Activated T-cell treated with anti-CD3 and anti-CD28 coated beads, Interleukin-2, amount 50 U/mL, for 48 hours (primary cell): ENCODE data around the gene PPP2R1B.
"Not testable (repeated sequence)": the region's sequence is repeated elsewhere in the genome, so short reads cannot be mapped to it uniquely, and the experiment has no call there.

Experiments used
- DNase-seq, 2 experiments: peaks; one replicate each; pipeline ENCODE4 v3.0.0-alpha.2; 2020

PPP2R1B gene

DNA sequence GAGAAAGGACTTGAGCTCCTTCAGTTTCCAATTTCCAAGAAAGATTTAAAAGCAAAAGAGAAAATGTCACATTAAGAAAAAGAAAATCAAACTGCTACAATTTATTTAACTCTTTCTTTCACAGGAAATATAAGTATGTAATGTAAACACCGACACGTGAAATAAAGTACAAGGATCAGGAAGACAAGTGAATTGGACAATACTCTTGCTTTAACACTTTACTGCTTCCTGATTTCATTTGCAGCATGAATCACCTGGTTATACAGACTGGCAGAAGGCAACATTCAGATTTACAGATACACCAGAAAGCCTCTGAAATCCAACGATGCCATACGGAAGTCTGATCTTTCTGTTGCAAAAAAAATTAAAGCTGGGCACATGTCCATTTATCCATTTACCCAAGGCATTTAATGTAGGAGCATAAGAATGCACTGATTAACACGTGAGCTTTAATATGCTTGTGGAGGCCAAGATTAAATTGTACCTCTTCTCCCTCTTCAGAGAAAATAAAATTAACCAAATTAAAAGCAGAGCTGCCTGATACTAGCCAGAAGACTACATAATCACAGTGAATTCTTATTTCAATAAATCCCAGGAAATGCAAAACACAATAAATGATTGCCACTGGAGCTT is 16.0 kb upstream of the PPP2R1B start:
- DNase-seq, result no peak

DNA sequence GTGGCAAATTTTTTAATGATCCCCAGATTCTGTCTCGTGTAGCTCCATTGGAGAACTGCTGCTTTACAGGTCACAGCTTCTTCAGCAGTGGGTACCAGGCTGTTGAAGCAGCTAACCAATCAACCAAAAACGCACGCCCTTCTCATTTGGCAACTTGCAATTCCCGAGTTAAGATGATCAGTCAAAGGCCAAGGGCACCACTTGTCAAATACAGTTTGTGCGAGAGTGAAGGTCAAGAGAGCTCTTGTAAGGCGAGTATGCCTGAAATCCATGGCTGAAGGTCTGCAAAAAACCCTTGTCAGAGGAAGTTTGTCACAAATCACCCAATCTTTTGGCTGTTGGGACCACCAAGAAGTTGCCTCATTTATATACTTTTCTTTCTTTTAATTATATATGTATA is 12.9 kb upstream of the PPP2R1B start:
- no peak for DNase-seq

DNA sequence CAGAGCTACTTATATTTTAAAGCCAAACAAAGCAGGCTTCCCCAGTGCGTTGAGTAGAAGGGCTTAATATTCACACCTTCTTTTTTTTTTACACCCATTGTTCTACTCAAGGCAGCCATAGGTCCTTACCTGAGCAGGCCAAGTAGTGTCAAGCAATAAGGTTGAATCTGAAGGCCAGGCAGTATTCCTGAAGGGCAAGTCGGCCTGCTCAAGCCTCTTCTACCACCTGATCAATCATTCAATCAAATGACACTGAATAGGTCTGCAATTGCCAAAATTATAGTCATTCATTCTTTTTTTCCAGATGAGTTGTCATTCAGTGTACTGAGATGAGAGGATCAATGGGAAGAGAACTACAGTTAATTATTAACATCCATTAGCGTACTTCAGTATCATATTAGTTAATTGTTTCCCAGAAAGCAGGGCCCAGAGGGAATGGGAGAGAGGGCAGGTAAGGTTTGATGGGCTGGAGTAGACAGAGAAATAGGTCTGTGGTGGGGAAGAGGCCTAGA is 11.9 kb upstream of the PPP2R1B start:
- no peak for DNase-seq

DNA sequence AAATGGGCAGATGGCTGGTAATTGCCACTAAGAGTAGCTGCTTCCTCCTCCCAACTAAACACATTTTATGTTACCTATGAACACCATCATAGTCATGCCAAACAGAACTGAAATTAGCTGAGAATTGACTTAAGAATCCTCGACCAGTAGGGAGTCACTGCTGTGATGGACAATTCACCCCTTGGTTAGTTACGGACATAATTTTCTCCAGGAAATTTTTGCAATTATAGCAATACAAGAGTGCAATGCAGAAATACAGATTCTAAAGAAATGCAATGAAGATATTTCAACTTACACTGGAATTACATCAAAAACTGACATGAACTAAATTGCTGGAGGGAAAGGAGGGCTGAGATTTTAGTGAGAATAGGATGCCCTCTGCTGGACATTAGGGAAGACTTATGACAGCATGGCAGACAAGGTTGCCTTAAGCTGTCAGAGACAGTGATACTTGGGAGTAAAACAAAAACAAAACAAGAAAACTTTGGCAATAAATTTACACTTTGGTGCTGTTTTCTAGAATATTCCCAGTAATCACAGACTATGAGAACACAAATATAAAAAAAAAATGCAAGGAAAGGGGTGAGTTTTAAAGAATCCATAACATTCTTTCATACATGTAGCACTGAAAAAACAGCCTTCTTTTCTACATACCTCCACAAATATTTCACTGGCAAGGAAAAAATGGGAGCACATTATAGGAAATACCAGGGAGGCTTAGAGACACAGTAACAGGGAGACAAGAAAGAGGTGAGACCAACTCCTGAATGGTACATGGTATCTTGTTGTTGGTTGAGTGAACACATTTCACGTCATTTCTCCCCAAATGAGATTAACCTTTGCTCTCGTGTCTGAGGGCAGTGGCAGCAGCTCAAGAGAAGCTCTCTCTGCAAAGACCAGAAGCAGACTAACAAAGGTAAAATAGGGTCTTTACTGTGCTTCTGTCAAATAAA is 11.2 kb upstream of the PPP2R1B start:
- no peak for DNase-seq

DNA sequence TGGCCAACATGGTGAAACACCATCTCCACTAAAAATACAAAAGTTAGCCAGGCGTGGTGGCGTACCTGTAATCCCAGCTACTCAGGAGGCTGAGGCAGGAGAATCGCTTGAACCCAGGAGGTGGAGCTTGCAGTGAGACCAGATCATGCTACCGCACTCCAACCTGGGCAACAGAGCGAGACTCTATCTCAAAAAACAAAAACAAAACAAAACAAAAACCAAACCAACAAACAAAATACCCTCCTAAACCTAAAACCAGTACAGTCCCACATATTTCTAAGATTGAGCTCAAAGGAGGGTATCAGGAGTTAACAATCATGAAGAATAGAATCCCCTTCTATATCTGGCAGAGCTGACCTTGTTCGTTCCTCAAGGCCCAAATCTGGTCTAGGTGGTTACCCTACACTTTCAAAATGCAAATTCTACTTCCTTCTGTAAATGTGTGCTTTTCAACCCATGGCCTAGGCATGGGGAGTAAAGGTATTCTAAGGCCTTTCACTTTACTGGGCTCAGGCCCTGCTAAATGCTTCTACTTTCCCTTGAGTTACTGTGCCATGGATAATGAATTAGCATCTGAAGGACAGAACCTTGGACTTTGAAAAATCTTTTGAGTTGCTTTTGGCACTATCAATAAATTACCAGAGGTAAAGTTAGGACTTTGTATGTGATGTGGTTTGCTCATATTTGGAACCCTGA is 10.4 kb upstream of the PPP2R1B start:
- no peak for DNase-seq

DNA sequence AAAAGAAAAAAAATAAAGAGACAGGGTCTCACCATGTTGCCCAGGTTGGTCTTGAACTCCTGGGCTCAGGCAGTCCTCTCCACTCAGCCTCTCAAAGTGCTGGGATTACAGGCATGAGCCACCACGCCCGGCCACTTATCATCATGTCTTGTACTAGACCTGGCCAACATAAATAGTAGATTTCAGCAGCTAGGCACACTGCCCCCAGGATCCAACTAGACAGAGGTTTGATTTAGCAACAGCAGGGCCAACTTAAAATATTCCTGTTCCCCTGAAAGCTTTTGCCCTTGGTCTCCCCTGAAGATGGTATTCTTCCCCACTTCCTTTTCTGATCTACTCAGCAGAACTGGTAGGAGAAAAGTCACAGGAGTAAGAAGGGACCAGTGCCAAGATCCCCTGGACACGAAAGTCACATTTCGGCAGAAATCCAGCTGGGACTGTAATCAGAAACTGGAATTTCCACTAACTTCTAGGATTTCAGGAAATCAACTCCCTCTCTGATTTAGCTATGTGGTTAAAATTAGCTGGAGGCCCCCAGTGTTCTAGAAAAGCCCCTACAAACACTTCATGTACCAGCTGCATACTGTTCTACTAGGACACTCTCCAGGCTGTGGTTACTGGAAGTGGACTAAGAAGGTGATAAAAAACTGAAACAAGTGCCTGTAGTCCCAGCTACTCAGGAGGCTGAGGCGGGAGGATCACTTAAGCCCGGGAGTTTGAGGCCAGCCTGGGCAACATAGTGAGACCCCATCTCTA is 8.9 kb upstream of the PPP2R1B start:
- no peak for DNase-seq

DNA sequence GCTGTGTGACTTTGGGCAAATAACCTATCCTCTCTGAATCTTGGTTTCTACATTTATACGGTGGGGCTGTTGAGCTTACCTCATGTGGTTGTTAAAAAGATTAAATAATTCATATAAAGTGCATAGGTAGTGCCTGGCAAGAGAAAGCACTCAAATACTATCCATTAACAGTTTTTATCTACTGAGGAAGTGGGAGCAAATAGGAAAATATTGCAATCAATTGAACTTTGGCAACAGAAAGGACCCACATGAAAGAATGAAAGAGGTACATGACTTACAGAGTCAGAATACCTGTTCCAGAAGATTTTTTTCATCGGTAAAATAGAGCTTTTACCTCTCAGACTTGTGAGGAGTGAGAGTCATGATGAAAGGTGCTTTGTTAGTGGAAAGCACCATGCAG is 6.3 kb upstream of the PPP2R1B start:
- no peak for DNase-seq

DNA sequence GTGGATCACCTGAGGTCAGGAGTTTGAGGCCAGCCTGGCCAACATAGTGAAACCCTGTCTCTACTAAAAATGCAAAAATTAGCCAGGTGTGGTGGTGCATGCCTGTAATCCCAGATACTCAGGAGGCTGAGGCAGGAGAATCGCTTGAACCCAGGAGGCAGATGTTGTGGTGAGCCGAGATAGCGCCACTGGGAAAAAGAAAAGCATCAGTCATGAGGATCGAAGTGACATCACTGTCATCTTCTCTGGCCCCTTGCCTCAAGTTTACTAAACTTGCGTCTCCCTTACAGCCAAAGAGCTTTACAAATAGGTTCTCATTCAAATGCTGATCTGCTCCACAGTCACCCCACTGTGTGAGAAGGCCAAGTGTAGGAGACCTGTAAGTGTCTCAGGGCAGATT is 5.0 kb upstream of the PPP2R1B start:
- DNase-seq, result not testable (repeated sequence)

DNA sequence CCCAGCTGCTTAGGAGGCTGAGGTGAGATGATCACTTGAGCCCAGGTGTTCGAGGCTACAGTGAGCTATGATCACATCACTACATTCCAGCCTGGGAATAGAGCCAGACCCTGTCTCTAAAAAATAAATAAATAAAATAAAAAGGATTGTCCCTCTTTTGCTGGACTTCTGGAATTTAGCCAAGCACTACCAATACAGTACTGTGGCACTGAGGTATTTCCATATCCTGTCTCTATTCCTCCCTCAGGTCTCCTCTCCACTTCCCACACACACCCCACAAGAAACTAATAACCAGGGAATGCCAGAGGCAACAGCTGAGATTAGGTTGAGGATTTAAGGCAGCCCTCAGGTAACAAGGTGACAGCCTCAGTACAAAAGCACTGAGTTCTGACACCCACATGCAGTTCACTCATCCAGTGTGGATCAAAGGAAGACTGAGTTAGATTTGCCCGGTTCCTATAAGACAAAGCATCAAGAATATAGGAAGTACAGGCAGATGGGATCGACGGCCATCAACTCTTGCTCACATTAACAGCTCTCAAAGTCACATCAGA is 4.5 kb upstream of the PPP2R1B start:
- no peak for DNase-seq

DNA sequence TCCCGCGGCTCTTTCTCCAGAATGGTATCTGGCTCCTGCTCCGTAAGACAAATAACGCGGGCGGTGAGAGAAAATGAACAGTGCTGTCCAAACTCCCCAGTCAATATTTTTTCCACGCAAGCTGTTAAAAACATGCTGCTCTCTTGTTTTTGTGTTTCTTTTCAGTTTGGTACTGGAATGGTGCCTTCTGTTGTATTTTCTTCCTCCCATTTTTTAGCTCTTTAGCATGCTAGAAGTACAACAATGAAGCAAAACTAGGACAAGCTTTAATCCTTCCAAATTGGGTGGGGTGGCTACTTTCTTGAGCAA is 599 bp upstream of the PPP2R1B start:
- no peak for DNase-seq

DNA sequence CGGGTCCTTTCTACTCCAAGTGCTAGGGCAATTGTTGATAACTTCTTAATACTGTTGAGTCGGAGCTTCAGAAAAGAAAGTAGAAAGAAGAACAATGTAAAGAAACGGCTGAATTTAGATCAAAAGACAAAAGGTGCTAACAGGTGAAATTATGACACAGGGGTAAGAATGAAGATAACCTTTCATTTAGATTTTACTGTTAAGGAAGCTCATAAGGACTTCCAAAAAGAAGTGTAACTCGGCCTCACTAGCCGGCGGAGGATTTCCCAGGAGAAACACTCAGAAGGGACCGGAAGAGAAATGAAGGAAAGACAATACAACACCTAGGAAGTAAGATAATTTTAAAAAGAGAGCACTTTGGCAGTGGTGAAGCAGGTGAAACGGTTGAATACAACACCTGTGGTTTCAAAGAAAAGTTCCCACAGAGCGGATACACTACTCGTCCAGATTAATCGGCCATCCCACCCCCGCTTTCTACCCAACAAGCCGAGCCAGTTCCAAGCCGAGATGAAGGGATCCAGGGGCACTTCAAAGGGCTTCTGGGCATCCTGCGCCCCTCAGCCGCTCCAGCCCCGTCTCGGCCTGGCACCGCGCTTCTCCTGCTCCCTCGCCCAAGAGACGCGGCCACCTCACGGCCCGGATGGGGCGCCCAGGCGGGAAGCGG is 737 bp downstream of the PPP2R1B start:
- DNase-seq, result no peak

DNA sequence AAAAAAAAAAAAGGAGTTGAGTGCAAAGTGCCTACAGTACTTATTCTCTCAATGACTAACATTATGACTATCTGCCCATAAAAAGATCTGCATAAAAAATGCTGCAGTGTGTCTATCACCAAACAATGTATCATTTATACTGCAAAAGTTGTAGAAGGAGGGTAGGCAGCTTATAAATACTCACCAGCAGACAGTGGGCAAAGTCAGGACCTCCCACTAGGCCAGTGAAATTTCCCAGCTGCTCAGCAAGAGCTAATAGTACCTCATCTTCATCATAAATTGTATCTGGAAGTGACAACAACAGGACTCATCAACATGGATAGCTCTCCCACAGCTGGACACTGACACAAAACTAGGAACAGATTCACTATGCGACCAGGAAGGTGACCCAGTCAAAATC is 1.6 kb downstream of the PPP2R1B start:
- no peak for DNase-seq

DNA sequence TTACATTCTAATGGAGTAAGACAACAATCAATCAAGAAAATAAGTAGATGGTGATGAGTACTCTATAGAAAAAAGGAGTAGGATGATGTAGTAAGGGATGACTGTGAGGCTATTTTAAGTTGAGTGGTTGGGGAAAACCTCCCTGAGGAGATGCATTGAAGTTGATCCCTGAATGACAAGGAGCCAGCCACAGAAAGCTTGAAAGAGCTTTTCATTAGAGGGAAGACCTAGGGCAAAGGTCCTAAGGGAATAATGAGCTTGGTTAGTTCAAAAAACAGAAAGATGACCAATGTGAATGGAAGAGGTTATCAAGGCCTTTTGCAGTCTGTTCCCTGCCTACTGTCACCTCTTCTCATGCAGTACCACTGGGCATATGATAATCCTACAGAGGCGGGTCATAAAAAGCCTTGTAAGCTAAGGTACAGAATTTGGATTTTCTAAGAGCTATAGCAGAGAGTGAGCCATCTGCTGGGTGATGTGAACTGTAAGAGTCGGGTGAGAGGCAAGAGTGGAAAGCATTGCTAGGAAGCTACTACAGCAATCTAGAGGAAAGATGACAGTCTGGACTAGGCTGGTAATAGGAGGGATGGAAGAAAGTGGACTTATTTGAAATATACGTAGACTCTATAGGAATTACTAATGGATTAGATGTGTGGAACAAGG is 3.1 kb downstream of the PPP2R1B start:
- DNase-seq, result no peak

DNA sequence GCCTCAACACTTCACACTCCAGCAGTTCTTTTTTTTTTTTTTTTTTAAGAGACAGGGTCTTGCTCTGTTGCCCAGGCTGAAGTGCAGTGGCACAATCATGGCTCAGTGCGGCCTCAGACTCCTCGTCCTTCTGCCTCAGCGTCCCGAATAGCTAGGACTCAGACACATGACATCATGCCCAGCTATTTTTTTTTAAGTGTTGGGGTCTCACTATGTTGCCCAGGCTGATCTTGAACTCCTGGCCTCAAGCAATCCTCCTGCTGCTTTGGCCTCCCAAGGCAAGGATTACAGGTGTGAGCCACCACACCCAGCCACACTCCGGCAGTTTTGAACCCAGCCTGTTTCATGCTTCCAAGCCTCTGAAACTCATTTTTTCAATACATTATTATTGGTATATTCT is 3.7 kb downstream of the PPP2R1B start:
- DNase-seq, result no peak

DNA sequence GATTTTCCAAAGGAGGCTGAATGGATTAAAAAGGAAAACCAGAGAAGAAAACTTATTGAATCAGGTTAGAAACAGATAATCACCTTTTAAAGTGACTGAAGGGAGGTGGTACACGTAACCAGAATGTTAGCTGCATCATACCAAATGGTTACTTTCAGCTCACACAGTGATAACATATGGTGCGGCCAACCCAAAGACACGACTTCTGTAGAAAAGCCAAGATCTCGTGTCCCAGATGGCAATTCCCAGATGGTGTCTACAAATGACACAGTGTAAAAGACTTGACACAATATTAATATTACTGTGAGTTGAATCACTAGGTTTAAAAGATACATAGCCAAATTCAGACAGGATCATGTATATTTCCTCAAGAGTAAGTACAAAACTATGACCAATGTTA is 5.2 kb downstream of the PPP2R1B start:
- DNase-seq, result no peak

DNA sequence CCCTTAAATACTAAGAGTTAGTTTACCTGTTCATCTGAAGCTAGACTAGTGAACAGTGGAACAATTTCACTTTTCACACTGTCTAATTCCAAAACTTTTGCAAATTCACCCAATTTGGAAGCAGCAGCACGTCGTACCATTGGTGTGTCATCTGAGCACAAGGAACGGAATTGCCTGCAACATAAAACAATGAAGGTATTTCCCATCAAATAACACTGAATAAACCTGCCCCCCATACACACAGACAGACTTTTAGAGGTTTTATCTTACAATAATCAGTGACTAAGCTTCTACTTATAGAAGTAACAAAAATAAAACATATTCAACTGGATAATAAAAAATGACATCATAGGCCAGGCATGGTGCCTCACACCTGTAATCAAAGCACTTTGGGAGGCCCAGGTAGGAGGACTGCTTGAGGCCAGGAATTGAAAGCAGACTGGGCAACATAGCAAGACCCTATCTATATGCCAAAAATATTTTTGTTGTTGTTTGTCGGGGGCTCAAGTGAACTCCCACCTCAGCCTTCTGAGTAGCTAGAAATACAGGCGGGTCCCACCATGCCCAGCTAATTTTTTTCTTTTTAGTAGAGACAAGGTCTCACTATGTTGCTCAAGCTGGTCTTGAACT is 6.3 kb downstream of the PPP2R1B start:
- no peak for DNase-seq

DNA sequence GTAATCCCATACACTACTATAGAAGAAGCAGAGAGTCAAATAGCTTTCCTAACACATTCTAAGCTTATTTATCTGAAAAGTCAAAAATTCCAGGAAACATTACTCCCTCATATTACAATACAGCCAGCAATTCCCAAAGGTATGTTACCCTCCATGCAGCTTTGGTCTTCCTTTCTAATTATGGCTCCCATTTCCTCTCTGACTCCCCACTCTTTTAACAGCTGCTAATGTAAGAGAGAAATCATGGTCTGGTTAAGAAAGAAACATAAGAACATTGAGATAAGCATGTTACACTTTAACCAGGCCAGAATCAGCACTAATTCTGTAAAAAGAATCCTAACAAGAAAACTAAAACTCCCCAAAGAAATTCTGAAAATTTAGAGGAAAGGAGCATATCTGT is 6.8 kb downstream of the PPP2R1B start:
- no peak for DNase-seq

DNA sequence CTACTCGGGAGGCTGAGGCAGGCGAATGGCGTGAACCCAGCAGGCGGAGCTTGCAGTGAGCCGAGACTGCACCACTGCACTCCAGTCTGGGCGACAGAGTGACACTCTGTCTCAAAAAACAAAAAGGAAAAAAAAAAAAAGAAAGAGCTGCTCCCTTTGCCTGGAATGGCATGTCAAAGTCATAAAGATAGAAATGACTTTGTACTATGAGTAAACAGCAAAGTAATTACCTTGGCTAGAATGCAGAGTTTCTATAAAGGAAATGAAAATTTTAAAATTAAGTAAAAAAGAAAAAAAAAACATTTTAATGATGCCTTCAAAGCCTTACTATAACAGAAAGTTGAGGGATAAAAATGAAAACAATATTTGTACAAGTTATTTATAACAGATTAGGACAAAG is 10.1 kb downstream of the PPP2R1B start:
- DNase-seq, result no peak

DNA sequence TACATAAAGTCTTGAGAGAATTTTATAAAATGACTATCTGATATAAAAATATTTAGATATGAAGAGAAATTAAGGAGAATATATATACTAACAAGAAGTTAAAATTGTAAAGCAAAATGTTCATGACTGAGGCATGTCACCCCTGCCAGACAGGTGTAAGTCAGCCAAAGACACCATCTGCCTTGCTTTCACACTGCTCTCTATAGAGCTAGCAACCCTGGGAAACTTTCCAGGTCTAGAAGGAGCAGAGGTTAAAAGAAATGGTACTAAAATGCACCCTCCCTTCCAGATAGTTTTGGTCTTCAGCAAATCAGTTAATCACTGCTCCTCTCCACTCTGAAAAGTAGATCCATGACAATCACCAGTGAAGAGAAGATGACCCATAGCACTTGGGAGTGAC is 16.5 kb downstream of the PPP2R1B start:
- DNase-seq, result no peak

DNA sequence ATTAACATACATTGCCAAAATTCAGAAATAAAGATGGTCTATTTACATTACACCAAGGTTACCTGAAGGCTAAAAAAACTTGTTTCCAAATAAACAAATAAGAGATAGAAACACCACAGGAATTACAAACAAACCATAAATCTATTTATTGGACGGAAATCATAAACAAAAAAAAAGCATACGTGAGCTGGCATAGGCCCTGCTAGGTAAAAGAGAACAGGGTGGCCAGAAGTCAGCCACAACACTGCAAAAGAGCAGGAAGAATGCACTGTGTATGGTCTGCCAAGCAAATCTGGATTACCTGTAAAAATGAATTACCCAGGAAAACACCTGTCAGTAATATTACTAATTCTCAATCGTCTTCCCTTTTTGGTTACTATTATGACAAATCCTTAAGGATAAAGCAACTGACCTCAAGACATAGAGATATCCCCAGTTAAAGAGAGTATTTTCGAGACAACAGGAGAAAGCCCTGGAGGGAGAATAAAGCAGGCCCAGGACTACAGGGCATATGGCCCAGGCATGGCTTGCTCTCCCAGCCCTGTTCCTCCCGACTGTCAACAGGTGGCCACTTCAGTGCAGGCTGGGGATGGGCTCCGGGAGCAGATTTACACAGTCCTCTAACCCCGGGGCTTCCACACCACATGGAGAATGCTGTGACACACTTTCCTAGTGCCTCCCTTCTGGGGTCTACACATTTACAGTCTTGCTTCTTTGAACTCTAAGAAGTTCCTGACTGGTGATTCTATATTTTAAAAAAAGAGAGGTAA is 18.0 kb downstream of the PPP2R1B start:
- no peak for DNase-seq
